HG02610 (cell line): ENCODE measurements around the gene GADD45G.

Experiments
- ATAC-seq: cut with Tn5 transposase; IDR thresholded peaks from one replicate; pipeline ENCODE4 v1.9.1; 2021; ENCODE audit warnings: mild to moderate bottlenecking, moderate library complexity; ENCODE audit not compliant: unreplicated experiment

Gene GADD45G

DNA sequence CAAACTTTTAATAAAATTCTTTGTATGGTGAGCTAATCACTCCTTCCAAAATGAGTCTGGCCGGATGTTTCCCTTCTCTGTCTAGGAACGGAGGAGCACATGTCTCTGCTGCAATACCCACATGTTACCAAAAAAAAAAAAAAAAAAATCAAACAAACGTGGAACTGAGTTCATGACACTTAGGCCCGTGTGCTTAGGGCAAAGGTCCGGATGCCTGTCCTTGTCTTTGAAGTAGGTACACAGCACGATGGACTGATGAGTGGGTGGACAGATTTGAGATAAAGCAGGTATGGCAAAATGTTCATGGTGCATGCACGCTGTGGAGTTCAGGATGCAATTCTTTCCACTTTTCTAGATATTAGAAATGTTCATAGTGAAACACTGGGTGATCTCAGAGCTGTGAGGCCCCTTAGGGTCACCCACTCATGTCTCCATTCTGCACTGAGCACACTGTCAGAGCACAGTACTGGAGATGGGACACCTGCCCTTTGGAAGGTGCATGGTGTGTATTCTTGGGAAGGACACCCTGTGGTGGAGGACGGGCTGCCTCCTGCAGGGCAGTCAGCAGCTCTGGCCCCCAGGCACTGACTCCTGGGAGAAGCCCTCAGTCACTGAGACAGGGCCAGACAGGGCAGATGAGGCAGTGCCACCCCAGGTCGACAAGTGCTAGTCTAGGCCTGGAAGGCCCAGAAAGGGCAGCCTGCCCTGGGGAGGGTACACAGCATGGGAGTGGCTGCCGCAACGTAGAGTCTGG, 43.6 kb downstream of the GADD45G start:
- ATAC-seq = no peak

DNA sequence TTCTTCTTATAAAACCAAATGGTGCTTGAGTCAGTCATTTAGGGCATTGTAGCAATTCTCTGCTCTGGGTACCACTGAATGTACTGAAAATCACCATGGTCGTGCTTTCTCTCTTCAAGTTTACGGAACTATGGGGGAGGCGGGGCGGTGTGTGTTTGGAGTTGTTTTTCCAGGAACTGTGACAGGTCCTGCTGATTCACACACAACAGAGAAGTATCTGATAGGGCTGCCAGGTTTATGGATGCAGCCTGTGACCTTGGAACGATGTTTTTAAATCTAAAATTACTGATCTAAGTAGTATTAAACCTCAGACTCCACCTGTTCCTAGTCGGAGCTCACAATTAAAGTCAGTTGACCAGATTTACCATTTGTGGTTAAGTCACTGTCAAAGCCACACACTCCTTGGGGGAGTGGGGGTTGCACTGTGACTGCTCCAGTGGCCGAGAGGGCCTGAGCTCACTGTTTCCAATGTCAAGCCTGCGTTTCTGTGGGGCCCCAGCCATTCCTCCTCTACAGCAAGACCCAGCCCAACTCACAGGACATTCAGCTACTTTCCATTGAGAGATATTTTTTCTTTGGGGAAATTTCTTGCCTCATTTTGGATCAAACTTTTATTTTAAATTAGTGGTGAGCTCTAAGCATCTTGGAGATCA, 44.4 kb downstream of the GADD45G start:
- no peak for ATAC-seq

DNA sequence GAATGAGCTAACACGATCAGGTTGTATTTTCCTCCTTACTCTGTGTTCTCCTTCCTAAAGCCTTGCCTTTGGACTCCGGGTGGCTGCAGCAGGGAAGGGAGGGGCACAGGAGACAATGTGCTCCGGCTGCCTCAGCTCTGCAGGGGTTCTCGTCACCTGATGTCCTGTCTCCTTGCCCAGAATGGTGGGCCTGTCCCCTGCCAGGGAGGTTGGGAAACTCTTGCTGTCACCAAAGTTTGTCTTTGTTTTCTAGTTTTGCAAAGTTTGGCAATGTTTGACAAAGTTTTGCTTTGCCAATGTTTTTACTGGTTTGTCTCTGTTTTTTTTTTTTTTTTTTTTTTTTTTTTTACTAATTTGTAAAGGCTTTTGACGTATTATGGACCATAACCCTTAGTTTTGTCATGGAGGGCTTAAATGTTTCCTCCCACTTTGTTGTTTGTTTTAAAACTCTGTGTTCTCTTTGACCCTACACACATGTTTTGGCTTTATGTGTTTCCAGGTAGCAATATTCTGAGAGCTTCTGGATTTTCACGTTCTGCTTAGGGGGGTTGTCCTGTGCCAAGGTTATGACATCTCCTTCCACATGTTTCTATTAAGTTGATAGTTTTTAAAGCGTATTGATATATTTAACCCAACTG, 49.3 kb downstream of the GADD45G start:
- ATAC-seq = no peak

DNA sequence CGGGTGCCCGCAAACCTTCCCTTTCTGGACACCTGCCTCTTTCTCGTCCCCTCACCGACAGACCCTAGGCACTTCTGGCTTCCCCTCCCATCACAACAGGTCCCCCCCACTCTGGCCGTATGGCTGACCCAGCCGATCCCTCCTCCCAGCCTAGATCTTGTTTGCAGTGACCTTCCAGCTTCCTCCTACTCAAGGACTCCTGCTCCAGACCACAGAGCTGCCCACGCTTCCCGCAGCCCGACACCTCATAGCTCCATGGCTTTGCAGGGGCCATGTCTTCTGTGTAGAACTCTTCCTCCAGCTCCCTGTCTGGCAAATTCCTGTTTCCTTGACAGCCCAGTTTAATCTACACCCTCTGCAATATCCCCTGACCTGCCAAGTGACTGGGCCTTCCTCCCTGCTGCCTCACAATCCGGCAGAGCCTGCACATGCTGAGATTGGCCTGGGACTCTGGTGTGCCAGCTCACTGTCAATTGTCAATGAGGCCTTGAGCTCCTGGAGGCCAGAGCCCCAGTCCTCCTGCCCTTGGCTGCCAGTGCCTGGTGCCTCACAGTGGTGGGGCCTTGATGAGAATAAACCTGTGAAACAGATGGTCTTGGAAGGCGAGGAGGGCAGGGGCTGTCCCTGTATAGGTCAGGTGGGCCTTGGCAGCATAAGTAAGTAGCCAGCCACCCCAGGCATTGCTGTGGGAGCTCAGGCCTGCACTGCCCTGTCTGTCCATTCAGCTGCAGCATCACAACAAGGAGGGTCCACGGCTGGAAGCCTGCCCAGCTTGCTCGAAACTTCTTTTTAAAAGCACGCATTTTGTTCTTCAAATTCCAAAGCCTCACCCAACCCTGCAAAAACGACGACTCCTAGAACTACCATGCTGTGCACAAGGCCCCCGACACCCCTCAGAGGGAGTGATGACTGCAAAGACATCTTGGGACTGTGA, 50.5 kb downstream of the GADD45G start:
- ATAC-seq = no peak
